GM04503 (cell line): Measurements from ENCODE around the gene COX7B2.

ENCODE experiments used
- DNase-seq: peaks from one replicate; pipeline ENCODE4 v3.0.0-alpha.2; 2012; ENCODE audit warnings: low read depth

COX7B2 gene

GRCh38 chr4:46715468-46715867, 193.6 kb downstream of the COX7B2 start:
- no peak for DNase-seq

DNA sequence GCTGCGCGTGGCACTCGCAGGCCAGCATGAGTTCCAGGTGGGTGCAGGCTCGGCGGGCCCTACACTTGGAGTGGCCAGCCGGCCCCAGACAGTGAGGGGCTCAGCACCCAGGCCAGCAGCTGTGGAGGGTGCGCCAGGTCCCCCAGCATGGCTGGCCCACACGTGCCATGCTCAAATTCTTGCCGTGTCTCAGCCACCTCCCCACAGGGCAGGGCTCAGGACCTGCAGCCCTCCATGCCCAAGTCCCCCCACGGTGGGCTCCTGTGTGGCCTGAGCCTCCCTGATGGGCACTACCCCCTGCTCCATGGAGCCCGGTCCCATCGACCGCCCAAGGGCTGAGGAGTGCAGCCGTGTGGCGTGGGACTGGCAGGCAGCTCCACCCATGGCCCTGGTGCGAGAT, 210.2 kb downstream of the COX7B2 start:
- DNase-seq, result no peak
